ENCODE data around the gene KCNIP3. TPM values are rescaled to one million over a fixed set of nuclear protein-coding genes. Genes with fewer than 3 reads are reported as not detected.

KCNIP3 gene
- total RNA-seq, 2 experiments from 2014 or later, result 0.52 TPM; not detected in 1

DNA sequence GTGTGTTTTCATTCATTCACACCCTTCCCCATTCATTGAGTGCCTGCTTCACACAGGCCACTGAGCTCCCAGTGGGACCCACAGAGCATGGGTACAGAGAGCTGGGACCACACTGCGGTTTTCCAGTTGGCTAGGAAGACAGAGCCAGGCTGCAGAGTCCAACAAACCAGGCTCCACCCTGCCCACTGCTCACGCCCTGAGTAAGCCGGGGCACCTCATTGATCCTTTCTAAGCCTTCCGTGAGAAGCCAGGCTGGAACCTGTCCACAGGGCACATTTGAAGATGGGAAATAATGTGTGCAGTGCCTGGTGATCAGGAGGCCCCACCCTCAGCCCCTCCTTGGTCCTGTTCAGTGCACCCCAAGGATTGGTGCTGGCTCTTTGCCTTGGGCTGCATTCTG lies 13.5 kb downstream of the KCNIP3 start:
- Histone ChIP-seq H3K36me3 (ENCODE audit: insufficient read depth, low read length) (no peaks in the 10 kb centered on the region), H3K4me3 (ENCODE audit: low read length) (no peak overlapping the region), H3K27ac (ENCODE audit: low read depth in 1 of 2, low read length in 2 of 2) (no peak overlapping the region), H3K27me3 (ENCODE audit: control insufficient read depth in 1 of 2, insufficient read depth in 2 of 2, low read length in 2 of 2) (no peaks in the 10 kb centered on the region), H3K4me1 (ENCODE audit: insufficient read depth, low read length) (no peaks in the 10 kb centered on the region), H3K9me3 (ENCODE audit: control insufficient read depth in 1 of 2, insufficient read depth in 1 of 2, low read length in 2 of 2) (peaks cover 0 to 8% of the 10 kb centered on the region in 2 experiments)
- no peaks in the 10 kb centered on the region for H3K4me1 Mint-ChIP-seq (ENCODE audit: low read depth)
- POLR2A ChIA-PET, result no interaction called here
- ATAC-seq (ENCODE audit: poor library complexity) (no peak), DNase-seq (no peak)
- TF ChIP-seq, protein P1, sequence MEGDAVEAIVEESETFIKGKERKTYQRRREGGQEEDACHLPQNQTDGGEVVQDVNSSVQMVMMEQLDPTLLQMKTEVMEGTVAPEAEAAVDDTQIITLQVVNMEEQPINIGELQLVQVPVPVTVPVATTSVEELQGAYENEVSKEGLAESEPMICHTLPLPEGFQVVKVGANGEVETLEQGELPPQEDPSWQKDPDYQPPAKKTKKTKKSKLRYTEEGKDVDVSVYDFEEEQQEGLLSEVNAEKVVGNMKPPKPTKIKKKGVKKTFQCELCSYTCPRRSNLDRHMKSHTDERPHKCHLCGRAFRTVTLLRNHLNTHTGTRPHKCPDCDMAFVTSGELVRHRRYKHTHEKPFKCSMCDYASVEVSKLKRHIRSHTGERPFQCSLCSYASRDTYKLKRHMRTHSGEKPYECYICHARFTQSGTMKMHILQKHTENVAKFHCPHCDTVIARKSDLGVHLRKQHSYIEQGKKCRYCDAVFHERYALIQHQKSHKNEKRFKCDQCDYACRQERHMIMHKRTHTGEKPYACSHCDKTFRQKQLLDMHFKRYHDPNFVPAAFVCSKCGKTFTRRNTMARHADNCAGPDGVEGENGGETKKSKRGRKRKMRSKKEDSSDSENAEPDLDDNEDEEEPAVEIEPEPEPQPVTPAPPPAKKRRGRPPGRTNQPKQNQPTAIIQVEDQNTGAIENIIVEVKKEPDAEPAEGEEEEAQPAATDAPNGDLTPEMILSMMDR (IDR thresholded peaks at IDR 0.05), result no peak
- no peaks in the 10 kb centered on the region for H3K36me3 Mint-ChIP-seq (ENCODE audit: low read depth)
- no peak overlapping the region for H3K27ac Mint-ChIP-seq
- no peak overlapping the region for H3K4me3 Mint-ChIP-seq
- H3K9me3 Mint-ChIP-seq, result no peaks in the 10 kb centered on the region
- H3K27me3 Mint-ChIP-seq, result peaks cover 4% of the 10 kb centered on the region
- CTCF ChIA-PET, result no interaction called here
- intact Hi-C loops (cut with DNase I, micrococcal nuclease), result no loop called here

DNA sequence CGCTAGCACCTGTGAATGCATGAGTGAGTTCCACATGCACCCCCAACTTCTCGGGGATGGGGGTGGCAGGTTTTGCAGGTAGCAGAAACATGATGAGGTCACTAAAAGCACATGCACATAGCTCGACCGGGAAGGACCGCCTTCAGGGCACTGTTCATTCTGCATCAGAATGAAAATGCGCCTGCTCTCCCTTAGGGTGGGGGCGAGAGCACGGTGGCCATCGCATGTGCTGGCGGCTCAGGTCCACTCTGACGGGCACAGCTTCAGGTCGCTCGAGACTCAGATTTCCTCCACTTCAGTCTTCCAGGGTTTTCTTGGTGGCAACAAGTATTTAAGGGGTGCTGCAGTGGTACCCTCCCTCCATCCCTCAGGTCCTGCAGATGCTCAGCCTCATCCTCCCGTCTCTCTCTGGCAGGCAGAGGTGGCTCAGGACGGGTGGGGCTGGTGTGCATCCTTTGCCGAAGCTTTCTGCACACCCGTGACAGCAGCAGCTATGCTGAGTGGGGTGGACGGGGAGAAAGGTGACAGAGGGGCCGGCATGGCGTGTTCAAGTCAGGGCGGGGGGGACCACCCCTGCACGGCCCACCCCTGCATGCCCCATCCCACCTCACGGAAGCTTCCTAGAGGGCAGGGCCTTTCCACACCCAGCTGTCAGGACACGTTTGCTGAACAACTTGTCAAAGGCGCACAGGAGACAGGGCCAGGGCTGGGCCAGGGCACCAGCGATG lies 14.8 kb downstream of the KCNIP3 start:
- H3K27me3 Mint-ChIP-seq, result peaks cover 4% of the 10 kb centered on the region
- POLR2A ChIA-PET, result no interaction called here
- H3K4me1 ChIP-seq (ENCODE audit: insufficient read depth, low read length), result no peaks in the 10 kb centered on the region
- no peaks in the 10 kb centered on the region for H3K36me3 Mint-ChIP-seq (ENCODE audit: low read depth)
- CTCF ChIA-PET, result no interaction called here
- ATAC-seq (ENCODE audit: poor library complexity) (no peak), DNase-seq (no peak)
- intact Hi-C loops (cut with DNase I, micrococcal nuclease), result no loop called here
- H3K4me3 ChIP-seq (ENCODE audit: low read length), result no peak overlapping the region
- no peak overlapping the region for H3K4me3 Mint-ChIP-seq
- H3K9me3 ChIP-seq (ENCODE audit: control insufficient read depth in 1 of 2, insufficient read depth in 1 of 2, low read length in 2 of 2), result peaks cover 0 to 8% of the 10 kb centered on the region in 2 experiments
- no peak overlapping the region for H3K27ac Mint-ChIP-seq
- H3K36me3 ChIP-seq (ENCODE audit: insufficient read depth, low read length), result no peaks in the 10 kb centered on the region
- H3K4me1 Mint-ChIP-seq (ENCODE audit: low read depth), result no peaks in the 10 kb centered on the region
- TF ChIP-seq, protein P1 (IDR thresholded peaks at IDR 0.05), result no peak
- H3K27ac ChIP-seq (ENCODE audit: low read depth in 1 of 2, low read length in 2 of 2), result no peak overlapping the region
- no peaks in the 10 kb centered on the region for H3K27me3 ChIP-seq (ENCODE audit: control insufficient read depth in 1 of 2, insufficient read depth in 2 of 2, low read length in 2 of 2)
- H3K9me3 Mint-ChIP-seq, result no peaks in the 10 kb centered on the region

DNA sequence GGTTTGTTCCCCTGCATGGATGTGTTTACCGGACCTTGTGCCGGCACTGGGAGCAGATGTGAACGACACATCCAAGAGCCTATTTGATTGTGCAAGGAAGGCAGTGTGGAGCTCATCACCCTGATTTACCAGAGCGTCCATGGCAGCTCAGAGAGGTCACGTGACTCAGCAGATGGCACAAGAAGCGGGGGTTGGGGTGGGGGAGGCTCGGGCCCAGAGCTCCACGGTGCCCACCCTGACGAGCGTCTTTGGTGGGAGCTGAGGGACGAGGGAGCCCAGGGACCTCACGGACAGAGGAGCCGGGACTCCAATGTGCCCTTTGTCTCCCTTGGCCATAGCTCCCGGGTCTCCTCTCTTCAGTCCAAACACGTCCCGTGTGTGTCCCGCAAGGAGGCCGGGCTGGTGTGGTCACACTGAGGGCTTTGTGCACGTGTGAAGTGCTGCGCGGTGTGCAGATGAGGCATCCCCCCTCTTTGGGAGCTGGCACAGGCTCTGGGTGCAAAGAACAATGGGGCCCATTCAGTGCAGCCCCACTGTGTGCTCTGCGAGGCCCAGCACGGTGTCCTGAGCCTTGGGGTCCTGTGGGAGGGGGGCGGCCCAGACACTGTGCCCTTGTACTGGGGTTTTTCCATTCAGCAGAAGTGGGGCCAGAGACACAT lies 15.5 kb downstream of the KCNIP3 start:
- POLR2A ChIA-PET, result no interaction called here
- Mint-ChIP-seq H3K4me3 (no peak overlapping the region), H3K27me3 (peaks cover 4% of the 10 kb centered on the region), H3K9me3 (no peaks in the 10 kb centered on the region), H3K36me3 (ENCODE audit: low read depth) (no peaks in the 10 kb centered on the region), H3K27ac (no peak overlapping the region), H3K4me1 (ENCODE audit: low read depth) (no peaks in the 10 kb centered on the region)
- TF ChIP-seq, protein P1 (IDR thresholded peaks at IDR 0.05), result no peak
- H3K27ac ChIP-seq (ENCODE audit: low read depth in 1 of 2, low read length in 2 of 2), result no peak overlapping the region
- H3K36me3 ChIP-seq (ENCODE audit: insufficient read depth, low read length), result no peaks in the 10 kb centered on the region
- no peaks in the 10 kb centered on the region for H3K27me3 ChIP-seq (ENCODE audit: control insufficient read depth in 1 of 2, insufficient read depth in 2 of 2, low read length in 2 of 2)
- CTCF ChIA-PET, result no interaction called here
- no peak for DNase-seq
- no peak overlapping the region for H3K4me3 ChIP-seq (ENCODE audit: low read length)
- no peaks in the 10 kb centered on the region for H3K4me1 ChIP-seq (ENCODE audit: insufficient read depth, low read length)
- ATAC-seq (ENCODE audit: poor library complexity), result no peak
- intact Hi-C loops (cut with DNase I, micrococcal nuclease), result no loop called here
- peaks cover 0 to 8% of the 10 kb centered on the region in 2 experiments for H3K9me3 ChIP-seq (ENCODE audit: control insufficient read depth in 1 of 2, insufficient read depth in 1 of 2, low read length in 2 of 2)

Data from CD4-positive, alpha-beta T cell (primary cell).